H1 (cell line): ENCODE results near the gene NTRK2. TPM values are rescaled to one million over a fixed set of nuclear protein-coding genes. Genes with fewer than 3 reads are reported as not detected.

Experiments used
- CTCF ChIA-PET: fragments of 300-600 bp; sonication (Branson Sonifier 250); formaldehyde crosslinking; loops from one replicate; lab custom pipeline; 2021; ENCODE audit not compliant: partially characterized antibody; lab: Charles Lee
- POLR2A ChIA-PET: fragments of 300-600 bp; sonication (Branson Sonifier 250); formaldehyde crosslinking; loops from one replicate; lab custom pipeline; 2021; ENCODE audit warnings: inconsistent platforms; ENCODE audit not compliant: partially characterized antibody; lab: Charles Lee
- DNase-seq, 2 experiments: peaks; one replicate each; pipeline versions ENCODE4 v3.0.0 to v3.0.0-alpha.2; 2010 to 2022; ENCODE audit warnings: low spot score in 2 of 2, low read depth in 1 of 2, mixed read lengths in 1 of 2
- FAIRE-seq: peaks from 2 replicates; lab custom pipeline; 2011; peaks lifted over from hg19 to GRCh38; lab: Jason Lieb, UNC
- H2AFZ ChIP-seq: 2 replicates; pipeline ENCODE4 v1.8.1; 2012; ENCODE audit warnings: low read length, inconsistent platforms
- H2AK5ac ChIP-seq: 2 replicates; pipeline ENCODE4 v1.6.1; 2013; ENCODE audit warnings: low read depth, low read length
- H2BK120ac ChIP-seq: replicated peaks from 2 replicates; pipeline ENCODE3; 2013; ENCODE audit warnings: low read depth, low read length, inconsistent platforms
- H2BK12ac ChIP-seq: 2 replicates; pipeline ENCODE4 v1.6.1; 2013; ENCODE audit warnings: low read depth, low read length
- H2BK15ac ChIP-seq: 2 replicates; pipeline ENCODE4 v1.6.1; 2013; ENCODE audit warnings: low read length
- H2BK20ac ChIP-seq: 2 replicates; pipeline ENCODE4 v1.6.1; 2013; ENCODE audit warnings: low read length
- H2BK5ac ChIP-seq: 2 replicates; pipeline ENCODE4 v1.6.1; 2013; ENCODE audit warnings: low read depth, low read length
- H3K14ac ChIP-seq: 2 replicates; pipeline ENCODE4 v1.6.1; 2013; ENCODE audit warnings: inconsistent platforms; ENCODE audit not compliant: insufficient read length
- H3K18ac ChIP-seq: 2 replicates; pipeline ENCODE4 v1.6.1; 2013; ENCODE audit warnings: low read length; ENCODE audit errors: extremely low read depth
- H3K23ac ChIP-seq: 2 replicates; pipeline ENCODE4 v1.6.1; 2013; ENCODE audit warnings: inconsistent platforms; ENCODE audit not compliant: insufficient read length
- H3K23me2 ChIP-seq: 2 replicates; pipeline ENCODE4 v1.6.1; 2013; ENCODE audit warnings: low read depth, low read length
- H3K27ac ChIP-seq: 2 replicates; pipeline ENCODE4 v1.6.1; 2011; ENCODE audit warnings: low read depth, low read length, inconsistent platforms
- H3K27me3 ChIP-seq, 4 experiments: replicated peaks in 1 of 4; 1 replicate in 1 of 4; 2 replicates in 3 of 4; pipeline versions ENCODE4 v1.6.1 to v1.8.1; 2011 to 2013; ENCODE audit warnings: low read length in 3 of 4, mild to moderate bottlenecking in 3 of 4, inconsistent platforms in 2 of 4, mixed read lengths in 2 of 4, moderate library complexity in 1 of 4; ENCODE audit not compliant: control insufficient read depth in 3 of 4, insufficient read depth in 3 of 4; ENCODE audit errors: extremely low read depth in 1 of 4
- H3K36me3 ChIP-seq, 4 experiments: 2 replicates each; pipeline versions ENCODE4 v1.6.1 to v1.8.1; 2011 to 2013; ENCODE audit warnings: mild to moderate bottlenecking in 4 of 4, low read length in 3 of 4, moderate library complexity in 2 of 4, control low read depth in 1 of 4, inconsistent platforms in 1 of 4; ENCODE audit not compliant: insufficient read depth in 4 of 4, control insufficient read depth in 2 of 4
- H3K4ac ChIP-seq: replicated peaks from 2 replicates; pipeline ENCODE3; 2013; ENCODE audit warnings: low read length, low read depth, mixed read lengths, inconsistent platforms; ENCODE audit not compliant: insufficient read length
- H3K4me1 ChIP-seq, 4 experiments: replicated peaks in 1 of 4; 1 replicate in 1 of 4; 2 replicates in 3 of 4; pipeline versions ENCODE4 v1.6.1 to v1.8.1; 2011 to 2013; ENCODE audit warnings: low read length in 3 of 4, inconsistent platforms in 2 of 4, mixed read lengths in 1 of 4; ENCODE audit not compliant: insufficient read depth in 4 of 4, control insufficient read depth in 3 of 4
- H3K4me2 ChIP-seq, 2 experiments: 2 replicates each; pipeline versions ENCODE4 v1.6.1 to v1.8.1; 2011 to 2013; ENCODE audit warnings: low read depth in 2 of 2, low read length in 2 of 2, control low read depth in 1 of 2, inconsistent platforms in 1 of 2, mild to moderate bottlenecking in 1 of 2; ENCODE audit not compliant: insufficient read depth in 1 of 2
- H3K4me3 ChIP-seq, 4 experiments: fragments of 200-600, 300-600 bp in 1 of 4; sonication (generic), shearing (Covaris generic), sonication (Bioruptor Twin) in 1 of 4; 2 replicates each; pipeline versions ENCODE4 v1.5.1 to v1.8.1; 2011 to 2016; ENCODE audit warnings: low read length in 4 of 4, low read depth in 3 of 4, control low read depth in 2 of 4, inconsistent platforms in 2 of 4, mild to moderate bottlenecking in 2 of 4, mixed read lengths in 1 of 4, moderate library complexity in 1 of 4; ENCODE audit not compliant: insufficient read depth in 2 of 4; ENCODE audit errors: extremely low read depth in 1 of 4
- H3K56ac ChIP-seq: replicated peaks from 2 replicates; pipeline ENCODE3; 2013; ENCODE audit warnings: low read depth, mild to moderate bottlenecking, mixed read lengths, low read length, inconsistent platforms; ENCODE audit not compliant: insufficient read length
- H3K79me1 ChIP-seq: 2 replicates; pipeline ENCODE4 v1.6.1; 2013; ENCODE audit warnings: low read depth, low read length, control low read depth
- H3K79me2 ChIP-seq, 2 experiments: 2 replicates each; pipeline versions ENCODE4 v1.6.1 to v1.8.1; 2012 to 2013; ENCODE audit warnings: low read length in 2 of 2, mild to moderate bottlenecking in 2 of 2, inconsistent platforms in 1 of 2; ENCODE audit not compliant: insufficient read depth in 2 of 2, control insufficient read depth in 1 of 2
- H3K9ac ChIP-seq, 4 experiments: replicated peaks in 1 of 4; 1 replicate in 1 of 4; 2 replicates in 3 of 4; pipeline versions ENCODE4 v1.6.1 to v1.8.1; 2011 to 2013; ENCODE audit warnings: low read depth in 3 of 4, low read length in 3 of 4, control low read depth in 2 of 4, mild to moderate bottlenecking in 2 of 4, moderate library complexity in 2 of 4, inconsistent platforms in 1 of 4; ENCODE audit errors: extremely low read depth in 1 of 4
- H3K9me3 ChIP-seq, 2 experiments: 2 replicates each; pipeline versions ENCODE4 v1.6.1 to v1.8.1; 2012 to 2013; ENCODE audit warnings: mild to moderate bottlenecking in 2 of 2, moderate library complexity in 2 of 2, control low read depth in 1 of 2, inconsistent platforms in 1 of 2, low read depth in 1 of 2, low read length in 1 of 2, mixed read lengths in 1 of 2; ENCODE audit not compliant: insufficient read depth in 2 of 2
- H4K20me1 ChIP-seq, 2 experiments: replicated peaks in 1 of 2; 2 replicates each; pipeline versions ENCODE3 to v1.8.1; 2011 to 2013; ENCODE audit warnings: inconsistent platforms in 2 of 2, low read length in 2 of 2, mild to moderate bottlenecking in 1 of 2; ENCODE audit not compliant: insufficient read depth in 2 of 2, control insufficient read depth in 1 of 2
- H4K5ac ChIP-seq: 2 replicates; pipeline ENCODE4 v1.6.1; 2013; ENCODE audit warnings: low read length, low read depth, mixed read lengths, inconsistent platforms; ENCODE audit not compliant: insufficient read length
- H4K8ac ChIP-seq: 2 replicates; pipeline ENCODE4 v1.8.0; 2013; ENCODE audit warnings: mild to moderate bottlenecking, moderate library complexity, low read length, inconsistent platforms; ENCODE audit not compliant: insufficient read depth; ENCODE audit errors: extremely low read depth
- H4K91ac ChIP-seq: replicated peaks from 2 replicates; pipeline ENCODE3; 2013; ENCODE audit warnings: low read length, mixed read lengths, inconsistent platforms; ENCODE audit not compliant: insufficient read length
- CHD1 ChIP-seq: IDR thresholded peaks from 2 replicates; pipeline ENCODE4 v1.6.1; 2012; ENCODE audit warnings: low read depth, low read length, improper control_type of control experiment
- CTCF ChIP-seq, 3 experiments: IDR thresholded peaks; 1 replicate in 2 of 3; 2 replicates in 1 of 3; pipeline versions ENCODE4 v1.5.1 to v1.6.1; 2011; ENCODE audit warnings: low read length in 3 of 3, mild to moderate bottlenecking in 3 of 3, inconsistent platforms in 2 of 3, low read depth in 1 of 3, moderate library complexity in 1 of 3; ENCODE audit not compliant: insufficient read depth in 1 of 3; ENCODE audit errors: control extremely low read depth in 1 of 3
- KDM5A ChIP-seq: fragments of 200-600 bp; IDR thresholded peaks from 2 replicates; pipeline ENCODE4 v1.7.1; 2012; ENCODE audit warnings: mild to moderate bottlenecking, low read length, inconsistent platforms, mixed read lengths
- RBBP5 ChIP-seq: IDR thresholded peaks from 2 replicates; pipeline ENCODE4 v1.7.1; 2012; ENCODE audit warnings: low read depth, mild to moderate bottlenecking, inconsistent platforms, low read length, moderate library complexity, borderline replicate concordance
- TAF1 ChIP-seq: IDR thresholded peaks from 2 replicates; pipeline ENCODE4 v1.6.1; 2011; ENCODE audit warnings: mild to moderate bottlenecking, low read depth, low read length
- ZNF274 ChIP-seq: IDR thresholded peaks from 2 replicates; pipeline ENCODE4 v1.7.0; 2012; ENCODE audit warnings: low read length, borderline replicate concordance; ENCODE audit errors: extremely low read depth
- WGBS, 2 experiments: shearing (Covaris generic) in 1 of 2; methylation state at CpG; one replicate each; pipeline versions ENCODE4 v1.1.6 to v1.1.7; 2013 to 2015; ENCODE audit warnings: low lambda C conversion rate in 2 of 2, mixed read lengths in 2 of 2, inconsistent platforms in 1 of 2, low coverage in 1 of 2, missing lambda C conversion rate in 1 of 2; ENCODE audit not compliant: insufficient replicate concordance in 2 of 2, insufficient coverage in 1 of 2, insufficient read length in 1 of 2; ENCODE audit errors: extremely low coverage in 1 of 2, missing lambda C conversion rate in 1 of 2; 5-methylcytosine and 5-hydroxymethylcytosine counted together
- polyA plus RNA-seq, 7 experiments: library from polyadenylated mRNA; depleted of rRNA in 3 of 7; stranded (reverse) in 5 of 7; unstranded in 2 of 7; fragments of >200 nt in 5 of 7; fragments of 200-250 nt in 2 of 7; gene quantifications; 1 replicate in 5 of 7; 2 replicates in 1 of 7; 4 replicates in 1 of 7; pipeline versions ENCODE4 v1.2.1 to v1.2.3, GENCODE V29; 2011 to 2013; ENCODE audit warnings: missing spikeins in 2 of 7, mixed read lengths in 2 of 7
- total RNA-seq: library from RNA; stranded (reverse); fragmentation: NEBNext Ultra II Directional; extraction: Animal tissue kit (Norgen Biotek cat#: 25700); gene quantifications from 2 replicates; pipeline ENCODE4 v1.2.1, GENCODE V29; 2021

NTRK2 gene
- total and polyA plus RNA-seq, 2 of the 8 experiments (the other 6 are each of a cell fraction or from before 2014, with no cell fraction given), result 0.03 to 0.04 TPM

GRCh38 chr9:84955971-84956370 lies 286.4 kb downstream of the NTRK2 start:
- Histone ChIP-seq H3K23ac (no peak overlapping the region), H3K27me3 (peaks cover 0 to 7% (median 2%) of the 10 kb centered on the region in 4 experiments; a peak in 1 of 7 replicates), H3K79me2 (no peaks in the 10 kb centered on the region), H3K9ac (no peak overlapping the region), H3K18ac (no peak overlapping the region), H3K27ac (no peak overlapping the region), H2BK15ac (no peak overlapping the region), H2BK12ac (no peak overlapping the region), H3K4me3 (no peak overlapping the region), H2AK5ac (no peak overlapping the region), H4K20me1 (no peaks in the 10 kb centered on the region), H4K8ac (no peak overlapping the region), H2BK20ac (no peak overlapping the region), H3K56ac (no peak overlapping the region), H4K5ac (no peak overlapping the region), H3K4me2 (no peak overlapping the region), H2BK5ac (no peak overlapping the region), H2BK120ac (no peak overlapping the region), H4K91ac (no peak overlapping the region), H3K36me3 (no peaks in the 10 kb centered on the region), H3K9me3 (no peaks in the 10 kb centered on the region), H3K79me1 (no peaks in the 10 kb centered on the region), H3K23me2 (no peaks in the 10 kb centered on the region), H3K14ac (no peak overlapping the region), H2AFZ (no peak overlapping the region), H3K4me1 (no peaks in the 10 kb centered on the region), H3K4ac (no peak overlapping the region)
- POLR2A ChIA-PET, result interaction anchor here (0.6 kb wide), 1 partner anchor 134 kb away, joined by 3 read pairs; no protein-coding TSS in a partner anchor
- 90% methylated on average over 4 of the region's 4 CpGs; no CpG with 5 or more reads in 1 of the 2 experiments for WGBS, 2 experiments
- no peak for DNase-seq
- no peak for FAIRE-seq
- CTCF ChIA-PET, result interaction anchor here (0.6 to 4.1 kb wide), 7 partner anchors 11 to 260 kb away, joined by 3 to 35 read pairs (median 3); no protein-coding TSS in a partner anchor
- TF ChIP-seq RBBP5 (no peak), TAF1 (no peak), KDM5A (no peak), ZNF274 (no peak), CTCF (IDR thresholded peaks at IDR 0.05; ENCODE audit: control extremely low read depth in 1 of 3, insufficient read depth in 1 of 3, low read depth in 1 of 3, low read length in 3 of 3) (no peak), CHD1 (no peak)
